ENCODE data around the gene ABCF1.

Gene ABCF1

DNA sequence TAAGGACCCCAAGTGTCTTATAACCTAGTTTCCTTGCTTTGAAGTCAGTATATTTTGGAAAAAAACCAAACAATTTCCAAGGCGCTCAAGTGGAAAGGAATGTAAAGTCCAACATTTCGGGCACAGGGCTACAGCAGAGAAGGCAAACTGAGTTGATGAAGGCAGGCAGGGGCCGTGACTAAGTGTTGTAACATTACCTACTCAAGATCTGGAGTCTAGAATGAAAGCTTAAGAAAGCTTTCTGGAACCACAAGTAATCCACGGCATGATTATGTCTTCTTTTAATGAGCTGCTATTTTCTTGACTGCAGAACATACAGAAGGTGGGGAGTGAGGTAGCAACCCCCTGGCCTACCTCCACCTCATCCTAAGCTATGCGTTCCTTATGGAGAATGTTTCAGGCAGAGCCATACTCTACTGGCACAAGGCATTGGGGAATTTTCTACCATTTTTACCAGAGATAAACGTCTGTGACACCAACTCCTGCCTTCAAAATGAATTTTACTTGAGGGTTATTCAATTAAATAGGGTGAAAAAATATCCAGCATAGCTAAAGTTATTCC is 41.5 kb downstream of the ABCF1 start:
- TF ChIP-seq, protein P1, sequence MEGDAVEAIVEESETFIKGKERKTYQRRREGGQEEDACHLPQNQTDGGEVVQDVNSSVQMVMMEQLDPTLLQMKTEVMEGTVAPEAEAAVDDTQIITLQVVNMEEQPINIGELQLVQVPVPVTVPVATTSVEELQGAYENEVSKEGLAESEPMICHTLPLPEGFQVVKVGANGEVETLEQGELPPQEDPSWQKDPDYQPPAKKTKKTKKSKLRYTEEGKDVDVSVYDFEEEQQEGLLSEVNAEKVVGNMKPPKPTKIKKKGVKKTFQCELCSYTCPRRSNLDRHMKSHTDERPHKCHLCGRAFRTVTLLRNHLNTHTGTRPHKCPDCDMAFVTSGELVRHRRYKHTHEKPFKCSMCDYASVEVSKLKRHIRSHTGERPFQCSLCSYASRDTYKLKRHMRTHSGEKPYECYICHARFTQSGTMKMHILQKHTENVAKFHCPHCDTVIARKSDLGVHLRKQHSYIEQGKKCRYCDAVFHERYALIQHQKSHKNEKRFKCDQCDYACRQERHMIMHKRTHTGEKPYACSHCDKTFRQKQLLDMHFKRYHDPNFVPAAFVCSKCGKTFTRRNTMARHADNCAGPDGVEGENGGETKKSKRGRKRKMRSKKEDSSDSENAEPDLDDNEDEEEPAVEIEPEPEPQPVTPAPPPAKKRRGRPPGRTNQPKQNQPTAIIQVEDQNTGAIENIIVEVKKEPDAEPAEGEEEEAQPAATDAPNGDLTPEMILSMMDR (conservative IDR thresholded peaks at IDR 0.05; ENCODE audit: low read length), result no peak
- peak; percentile 61 for DNase-seq (ENCODE audit: low read depth)
- H3K4me3 ChIP-seq (ENCODE audit: low read length), result no peak overlapping the region

DNA sequence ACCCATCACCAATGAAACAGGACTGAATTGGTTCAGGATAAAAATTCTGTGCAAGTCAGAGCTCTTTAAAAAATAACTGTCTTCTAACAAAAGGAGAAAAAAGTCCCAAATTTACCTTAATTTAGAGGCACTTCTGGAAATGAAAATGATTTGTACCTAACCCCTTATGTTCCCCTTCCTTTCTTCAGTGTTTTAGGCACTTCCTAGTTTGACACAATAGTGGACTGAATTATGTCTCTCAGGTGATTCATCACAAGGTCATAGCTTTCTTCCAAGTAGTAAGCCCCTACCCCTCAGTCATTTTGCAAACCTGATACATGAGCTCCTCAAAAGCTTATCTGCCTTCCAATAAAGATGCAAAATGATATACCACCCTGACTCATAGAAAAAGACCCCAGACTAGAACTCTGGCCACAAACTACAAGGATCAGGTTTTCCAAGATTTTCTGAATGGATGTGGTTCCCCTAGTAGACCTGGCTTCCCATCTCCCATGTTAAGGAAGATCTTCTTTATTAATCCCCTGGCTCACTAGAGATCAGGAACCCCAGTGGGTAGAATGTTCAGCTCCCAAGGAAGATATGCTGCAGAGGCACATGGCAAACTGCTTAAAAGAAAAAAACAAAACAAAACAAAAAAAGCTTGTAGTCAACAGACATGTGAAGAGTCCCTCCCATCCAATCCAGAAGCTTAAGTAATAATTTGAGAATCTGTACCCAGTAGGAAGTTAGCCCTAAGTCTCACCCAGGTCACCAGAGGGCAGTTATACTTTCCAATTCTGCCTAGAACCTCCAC is 42.2 kb downstream of the ABCF1 start:
- DNase-seq (ENCODE audit: low read depth), result no peak
- no peak overlapping the region for H3K4me3 ChIP-seq (ENCODE audit: low read length)
- TF ChIP-seq, protein P1 (conservative IDR thresholded peaks at IDR 0.05; ENCODE audit: low read length), result no peak

DNA sequence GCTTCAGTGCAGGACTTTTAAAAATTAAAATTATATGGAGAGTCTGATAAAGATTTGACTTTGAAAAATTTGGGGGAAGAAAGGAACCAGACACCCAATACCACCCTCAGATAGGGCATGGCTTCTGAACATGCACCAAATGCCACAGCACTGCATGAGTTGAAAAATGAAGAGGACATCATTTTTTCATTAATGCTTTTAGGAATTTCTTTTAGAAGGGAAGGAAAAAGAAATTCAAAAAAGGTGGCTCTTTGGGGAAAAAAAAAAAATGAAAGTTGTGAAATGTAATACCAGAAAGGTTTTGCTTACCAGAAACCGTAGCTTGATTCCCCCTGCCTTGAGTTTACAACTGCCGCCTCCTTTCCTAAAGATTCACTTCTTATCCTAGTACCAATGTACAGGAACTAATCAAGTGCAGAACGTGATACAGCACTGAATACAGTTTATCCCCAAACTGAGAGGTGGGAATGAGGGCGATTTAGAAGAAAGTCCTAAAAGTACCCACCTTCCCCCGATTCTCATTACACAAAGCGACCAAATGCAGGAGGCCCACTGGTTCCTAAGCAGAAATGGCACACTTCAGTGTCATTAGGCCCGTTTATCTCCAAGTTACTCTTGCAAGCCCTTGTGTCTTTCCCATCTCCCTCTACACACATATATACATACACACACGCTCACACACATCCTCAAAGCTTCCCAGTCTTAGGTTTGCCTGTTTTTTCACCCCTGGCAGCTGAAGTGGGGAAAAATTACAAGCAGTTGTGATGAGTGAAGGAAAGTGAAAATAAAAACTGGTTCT is 43.0 kb downstream of the ABCF1 start:
- peak overlapping the region; percentile 98 for H3K4me3 ChIP-seq (ENCODE audit: low read length)
- TF ChIP-seq, protein P1 (conservative IDR thresholded peaks at IDR 0.05; ENCODE audit: low read length), result no peak
- DNase-seq (ENCODE audit: low read depth), result peak; percentile 23

DNA sequence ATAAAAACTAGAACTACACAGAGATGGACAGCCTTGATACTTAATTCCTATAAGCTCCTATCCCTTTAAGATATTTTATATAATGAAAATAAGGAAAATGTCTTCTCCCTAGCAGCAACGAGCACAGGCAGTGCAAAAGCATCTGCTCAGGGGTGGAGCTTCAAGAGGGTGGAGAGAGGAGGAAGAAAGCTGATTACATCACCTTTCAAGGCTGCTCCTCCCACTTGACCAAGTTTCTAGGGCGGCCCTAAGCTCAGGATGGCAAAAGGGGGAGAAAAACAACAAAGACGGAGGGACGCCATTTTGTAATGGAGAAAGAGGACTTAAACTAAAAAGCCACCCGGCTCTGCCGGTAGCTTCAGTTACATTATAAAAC is 43.6 kb downstream of the ABCF1 start:
- H3K4me3 ChIP-seq (ENCODE audit: low read length), result peak overlapping the region; percentile 98
- DNase-seq (ENCODE audit: low read depth), result peak; percentile 98
- TF ChIP-seq, protein P1 (conservative IDR thresholded peaks at IDR 0.05; ENCODE audit: low read length), result no peak

DNA sequence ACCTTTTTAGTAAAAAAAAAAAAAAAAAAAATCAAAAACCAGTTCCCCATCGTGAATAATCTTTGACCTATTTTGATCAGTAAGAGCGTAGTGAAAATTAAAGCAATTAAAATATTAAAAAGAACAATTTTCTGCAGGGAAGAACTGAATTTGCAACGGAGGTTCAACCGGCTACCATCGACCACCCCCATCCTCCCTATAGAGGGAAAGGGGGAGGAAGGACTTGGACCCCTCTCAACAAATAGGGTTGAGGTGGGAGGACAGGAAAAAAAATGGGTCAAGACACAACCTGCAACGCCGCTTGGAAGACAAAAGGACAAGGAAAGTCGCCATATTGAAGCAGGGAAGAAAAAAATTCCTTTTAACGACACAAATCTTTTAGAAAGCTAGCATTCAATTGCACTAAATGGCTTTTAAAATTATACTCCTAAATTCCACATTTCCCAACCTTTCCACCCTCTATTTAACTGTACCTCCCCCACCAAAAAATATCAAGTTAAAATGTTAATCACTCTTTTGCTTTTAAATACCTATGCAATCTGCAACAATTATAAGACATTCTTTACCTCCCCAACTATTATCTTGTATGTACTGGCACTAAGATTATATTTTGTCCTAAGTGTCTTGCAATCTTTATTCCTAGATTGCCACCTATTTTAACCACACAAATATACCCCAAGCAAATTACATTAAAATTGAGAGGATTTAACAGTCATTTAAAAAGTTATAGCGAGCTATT is 44.1 kb downstream of the ABCF1 start:
- DNase-seq (ENCODE audit: low read depth), result peak; percentile 92
- TF ChIP-seq, protein P1 (conservative IDR thresholded peaks at IDR 0.05; ENCODE audit: low read length), result no peak
- peak overlapping the region; percentile 98 for H3K4me3 ChIP-seq (ENCODE audit: low read length)

DNA sequence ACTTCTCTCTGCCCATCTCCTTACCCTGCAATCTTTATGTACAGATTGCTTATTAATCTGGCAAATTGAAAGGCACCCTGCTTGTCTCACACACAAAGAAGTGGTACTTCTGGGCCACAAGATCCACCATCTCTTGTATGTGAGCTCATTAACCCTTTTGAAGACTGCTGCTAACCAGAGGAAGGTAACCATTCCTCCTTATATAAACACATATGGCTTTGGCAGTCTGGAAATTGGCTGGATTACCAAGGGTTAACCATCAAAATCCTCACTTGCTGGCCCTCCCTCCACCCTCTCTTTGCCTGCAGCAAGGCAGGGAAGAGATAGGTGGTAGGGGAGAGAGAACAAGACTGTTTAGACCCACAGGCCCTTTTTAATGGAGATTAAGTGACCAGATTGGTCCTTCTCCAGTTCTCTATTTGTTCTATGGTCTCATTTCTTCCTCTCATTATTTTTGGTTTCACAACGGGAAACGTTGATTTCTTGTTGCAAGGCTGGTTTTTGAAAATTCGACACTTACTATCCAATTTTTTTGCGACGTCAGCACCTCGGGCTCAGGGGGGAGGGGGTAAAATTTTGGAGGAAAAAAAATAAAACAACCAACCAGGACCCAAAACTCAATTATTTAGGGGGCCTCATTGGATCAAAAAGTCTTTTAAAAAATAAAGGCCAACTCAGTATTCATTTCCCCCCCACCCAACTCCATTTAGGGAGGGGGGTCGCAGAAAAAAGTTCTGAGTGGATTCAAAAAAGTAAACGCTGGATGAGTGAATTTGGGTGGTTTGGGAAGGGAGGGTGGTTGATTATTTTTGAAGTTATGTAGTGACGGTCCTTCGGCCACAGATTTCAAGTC is 44.9 kb downstream of the ABCF1 start:
- peak overlapping the region; percentile 98 for H3K4me3 ChIP-seq (ENCODE audit: low read length)
- TF ChIP-seq, protein P1 (conservative IDR thresholded peaks at IDR 0.05; ENCODE audit: low read length), result no peak
- DNase-seq (ENCODE audit: low read depth), result peak; percentile 41
